Camera-type eye (tissue), 1 donor: Measurements from ENCODE around the gene HLA-A. TPM values are rescaled to one million over a fixed set of nuclear protein-coding genes. Genes with fewer than 3 reads are reported as not detected.

Experiments
- total RNA-seq: library from RNA; depleted of rRNA; stranded (reverse); fragments of >200 nt; gene quantifications from one replicate; pipeline ENCODE4 v1.2.3, GENCODE V29; 2014

The HLA-A gene
- 112 TPM for total RNA-seq

GRCh38 chr6:29942275-29943052 lies at the start of gene HLA-A:
HLA-A (plus strand) TSS chr6:29942532; CDS start chr6:29942554, 22 bp downstream.

Other genes starting within 250 kb of the HLA-A start
- 24.5 TPM for gene HLA-F, start 219.1 kb upstream of the HLA-A start, total RNA-seq
- not detected for gene HLA-G, start 114.7 kb upstream of the HLA-A start, total RNA-seq
- 17.3 TPM for gene POLR1H, start 118.7 kb downstream of the HLA-A start, total RNA-seq
- 19.2 TPM for gene PPP1R11, start 124.7 kb downstream of the HLA-A start, total RNA-seq
- gene RNF39, start 133.2 kb downstream of the HLA-A start, total RNA-seq: 0.22 TPM
- not detected for gene TRIM31, start 170.6 kb downstream of the HLA-A start, total RNA-seq
- not detected for gene TRIM40, start 193.6 kb downstream of the HLA-A start, total RNA-seq
- 1.0 TPM for gene TRIM10, start 218.7 kb downstream of the HLA-A start, total RNA-seq
- not detected for gene TRIM15, start 221.0 kb downstream of the HLA-A start, total RNA-seq